GM19467 (cell line): Measurements from ENCODE around the gene TMEM220.

Experiments
- ATAC-seq: cut with Tn5 transposase; IDR thresholded peaks from one replicate; pipeline ENCODE4 v1.9.1; 2021; ENCODE audit warnings: mild to moderate bottlenecking, moderate library complexity; ENCODE audit not compliant: unreplicated experiment

TMEM220 gene

GRCh38 chr17:10673312-10673711, 56.5 kb downstream of the TMEM220 start:
- no peak for ATAC-seq

GRCh38 chr17:10668775-10669174, 61.0 kb downstream of the TMEM220 start:
- ATAC-seq: no peak

- ATAC-seq: no peak
These were observed 62.9 kb downstream of the TMEM220 start for GRCh38 chr17:10666906-10667305.

- ATAC-seq: no peak
These were observed 65.3 kb downstream of the TMEM220 start for GRCh38 chr17:10664571-10664970.
